H9 (cell line): ENCODE results near the gene BMP5. TPM values are rescaled to one million over a fixed set of nuclear protein-coding genes. Genes with fewer than 3 reads are reported as not detected.

Source experiments
- DNase-seq: peaks from one replicate; pipeline ENCODE4 v3.0.0-alpha.2; 2017
- H2AFZ ChIP-seq: one replicate; pipeline ENCODE4 v1.6.1; 2013; ENCODE audit warnings: mild to moderate bottlenecking, low read length, control low read depth, moderate library complexity
- H2AK5ac ChIP-seq: 2 replicates; pipeline ENCODE4 v1.6.1; 2013; ENCODE audit warnings: low read length, control low read depth, mixed read lengths; ENCODE audit not compliant: insufficient read length
- H2BK120ac ChIP-seq: one replicate; pipeline ENCODE4 v1.6.1; 2013; ENCODE audit warnings: low read depth, mild to moderate bottlenecking, low read length, control low read depth, inconsistent platforms; ENCODE audit not compliant: poor library complexity, severe bottlenecking
- H2BK12ac ChIP-seq: 2 replicates; pipeline ENCODE4 v1.6.1; 2013; ENCODE audit warnings: low read length, control low read depth, mixed read lengths, low read depth; ENCODE audit not compliant: insufficient read length
- H2BK15ac ChIP-seq: 2 replicates; pipeline ENCODE4 v1.6.1; 2013; ENCODE audit warnings: low read depth, low read length, control low read depth
- H2BK20ac ChIP-seq: one replicate; pipeline ENCODE4 v1.6.1; 2013; ENCODE audit warnings: low read depth, mild to moderate bottlenecking, low read length, control low read depth, inconsistent platforms; ENCODE audit not compliant: poor library complexity, severe bottlenecking
- H2BK5ac ChIP-seq: 2 replicates; pipeline ENCODE4 v1.6.1; 2013; ENCODE audit warnings: low read length, control low read depth, mixed read lengths; ENCODE audit not compliant: insufficient read length
- H3K14ac ChIP-seq: 2 replicates; pipeline ENCODE4 v1.6.1; 2013; ENCODE audit warnings: low read length, control low read depth; ENCODE audit not compliant: insufficient read depth
- H3K18ac ChIP-seq: 2 replicates; pipeline ENCODE4 v1.6.1; 2013; ENCODE audit warnings: low read depth, mild to moderate bottlenecking, mixed read lengths, low read length, control low read depth; ENCODE audit not compliant: insufficient read length
- H3K23ac ChIP-seq: 2 replicates; pipeline ENCODE4 v1.6.1; 2013; ENCODE audit warnings: low read length, control low read depth, mixed read lengths, low read depth; ENCODE audit not compliant: insufficient read length
- H3K23me2 ChIP-seq: 2 replicates; pipeline ENCODE4 v1.6.1; 2013; ENCODE audit warnings: low read depth, mild to moderate bottlenecking, mixed read lengths, low read length, control low read depth; ENCODE audit not compliant: insufficient read length, poor library complexity, severe bottlenecking
- H3K27ac ChIP-seq: 2 replicates; pipeline ENCODE4 v1.5.1; 2013; ENCODE audit warnings: low read length, control low read depth, mixed read lengths, low read depth; ENCODE audit not compliant: insufficient read length
- H3K27me3 ChIP-seq: 2 replicates; pipeline ENCODE4 v1.6.1; 2013; ENCODE audit warnings: low read length, control low read depth, inconsistent platforms; ENCODE audit not compliant: insufficient read depth
- H3K4ac ChIP-seq: 2 replicates; pipeline ENCODE4 v1.6.1; 2013; ENCODE audit warnings: low read depth, mild to moderate bottlenecking, control low read depth, inconsistent platforms, low read length, moderate library complexity
- H3K4me1 ChIP-seq: 2 replicates; pipeline ENCODE4 v1.6.1; 2013; ENCODE audit warnings: low read length, control low read depth, inconsistent platforms; ENCODE audit not compliant: insufficient read depth
- H3K4me2 ChIP-seq: 2 replicates; pipeline ENCODE4 v1.6.1; 2013; ENCODE audit warnings: low read length, control low read depth, mixed read lengths; ENCODE audit not compliant: insufficient read length, insufficient read depth
- H3K56ac ChIP-seq: 2 replicates; pipeline ENCODE4 v1.6.1; 2013; ENCODE audit warnings: low read depth, mild to moderate bottlenecking, mixed read lengths, low read length, control low read depth; ENCODE audit not compliant: insufficient read length
- H3K79me1 ChIP-seq: 2 replicates; pipeline ENCODE4 v1.6.1; 2013; ENCODE audit warnings: low read depth, mild to moderate bottlenecking, moderate library complexity, low read length, control low read depth, inconsistent platforms; ENCODE audit not compliant: insufficient read depth, poor library complexity, severe bottlenecking
- H3K79me2 ChIP-seq: 2 replicates; pipeline ENCODE4 v1.6.1; 2013; ENCODE audit warnings: low read length, control low read depth, inconsistent platforms; ENCODE audit not compliant: insufficient read depth
- H3K9ac ChIP-seq: 2 replicates; pipeline ENCODE4 v1.6.1; 2013; ENCODE audit warnings: low read length, control low read depth, mixed read lengths; ENCODE audit not compliant: insufficient read length; ENCODE audit errors: extremely low read depth
- H3K9me3 ChIP-seq: one replicate; pipeline ENCODE4 v1.6.1; 2013; ENCODE audit warnings: low read depth, low read length, inconsistent platforms; ENCODE audit not compliant: control insufficient read depth
- H3T11ph ChIP-seq: one replicate; pipeline ENCODE4 v1.6.1; 2013; ENCODE audit warnings: mild to moderate bottlenecking, low read length, control low read depth, inconsistent platforms
- H4K20me1 ChIP-seq: one replicate; pipeline ENCODE4 v1.6.1; 2013; ENCODE audit not compliant: control insufficient read depth, insufficient read length, insufficient read depth
- H4K5ac ChIP-seq: 2 replicates; pipeline ENCODE4 v1.6.1; 2013; ENCODE audit warnings: low read depth, mild to moderate bottlenecking, mixed read lengths, low read length, control low read depth; ENCODE audit not compliant: insufficient read length
- H4K8ac ChIP-seq: replicated peaks from 2 replicates; pipeline ENCODE4 v1.6.1; 2013; ENCODE audit warnings: low read length, control low read depth, mixed read lengths, low read depth; ENCODE audit not compliant: insufficient read length
- H4K91ac ChIP-seq: 2 replicates; pipeline ENCODE4 v1.6.1; 2013; ENCODE audit warnings: low read depth, mild to moderate bottlenecking, moderate library complexity, mixed read lengths, low read length, control low read depth; ENCODE audit not compliant: insufficient read length
- H3K27ac Mint-ChIP-seq, 3 experiments: 2 replicates in 2 of 3; 3 replicates in 1 of 3; pipeline ENCODE4 v1.8.0; 2020 to 2021; ENCODE audit warnings: mixed read lengths in 3 of 3, mild to moderate bottlenecking in 1 of 3, moderate library complexity in 1 of 3
- H3K27me3 Mint-ChIP-seq: 2 replicates; pipeline ENCODE4 v1.8.0; 2021; ENCODE audit warnings: low read depth, mild to moderate bottlenecking, moderate library complexity, mixed read lengths
- H3K36me3 Mint-ChIP-seq, 3 experiments: 2 replicates in 2 of 3; 3 replicates in 1 of 3; pipeline ENCODE4 v1.8.0; 2020 to 2021; ENCODE audit warnings: low read depth in 3 of 3, mixed read lengths in 3 of 3; ENCODE audit not compliant: insufficient read depth in 1 of 3
- H3K4me1 Mint-ChIP-seq, 2 experiments: 2 replicates each; pipeline ENCODE4 v1.8.0; 2020; ENCODE audit warnings: mixed read lengths in 2 of 2
- H3K4me3 Mint-ChIP-seq, 2 experiments: 2 replicates in 1 of 2; 3 replicates in 1 of 2; pipeline ENCODE4 v1.8.0; 2020 to 2021; ENCODE audit warnings: mild to moderate bottlenecking in 2 of 2, mixed read lengths in 2 of 2, moderate library complexity in 1 of 2
- H3K9me3 Mint-ChIP-seq, 2 experiments: 2 replicates in 1 of 2; 3 replicates in 1 of 2; pipeline ENCODE4 v1.8.0; 2020; ENCODE audit warnings: mild to moderate bottlenecking in 2 of 2, mixed read lengths in 2 of 2, moderate library complexity in 1 of 2
- CTCF ChIP-seq: fragments of 200-600 bp; sonication (generic); conservative IDR thresholded peaks from 3 replicates; pipeline ENCODE4 v1.8.0; 2021; ENCODE audit warnings: antibody characterized with exemption, mild to moderate bottlenecking
- WGBS: extraction: QIAGEN DNeasy Blood & Tissue Kit; methylation state at CpG from one replicate; pipeline ENCODE4 v1.1.7; 2013; ENCODE audit warnings: missing lambda C conversion rate, low lambda C conversion rate, mixed read lengths; ENCODE audit not compliant: insufficient read length; ENCODE audit errors: extremely low coverage; 5-methylcytosine and 5-hydroxymethylcytosine counted together
- total RNA-seq: library from RNA; stranded (reverse); gene quantifications from 2 replicates; pipeline ENCODE4 v1.2.1, GENCODE V29; 2021

BMP5 gene
- total RNA-seq, 1 experiment from 2014 or later = not detected

- Histone ChIP-seq H2BK5ac (no peak overlapping the region), H4K8ac (no peak overlapping the region), H3K4me2 (no peak overlapping the region), H3K79me2 (no peaks in the 10 kb centered on the region), H2AK5ac (no peak overlapping the region), H3K27ac (no peak overlapping the region), H3K23ac (no peak overlapping the region), H3K4me1 (no peaks in the 10 kb centered on the region), H3K14ac (no peak overlapping the region), H2BK20ac (no peak overlapping the region), H3K23me2 (no peaks in the 10 kb centered on the region), H3K79me1 (no peaks in the 10 kb centered on the region), H3K56ac (no peak overlapping the region), H2AFZ (no peak overlapping the region), H3K9ac (no peak overlapping the region), H3K9me3 (no peaks in the 10 kb centered on the region), H3K18ac (no peak overlapping the region), H4K91ac (no peak overlapping the region), H4K20me1 (no peaks in the 10 kb centered on the region), H2BK15ac (no peak overlapping the region), H2BK120ac (no peak overlapping the region), H2BK12ac (no peak overlapping the region), H4K5ac (no peak overlapping the region), H3K4ac (no peak overlapping the region), H3K27me3 (no peaks in the 10 kb centered on the region), H3T11ph (no peak overlapping the region)
- no peak for DNase-seq
- Mint-ChIP-seq H3K4me3 (no peak overlapping the region), H3K27me3 (no peaks in the 10 kb centered on the region), H3K4me1 (peaks cover 6 to 8% of the 10 kb centered on the region in 2 experiments; a peak in 3 of 4 replicates), H3K9me3 (peaks cover 6 to 7% of the 10 kb centered on the region in 2 experiments; a peak in 3 of 5 replicates), H3K27ac (no peak overlapping the region), H3K36me3 (peaks cover 0 to 9% (median 7%) of the 10 kb centered on the region in 3 experiments; a peak in 3 of 7 replicates)
- no CpG with 5 or more reads among the region's 5 CpGs for WGBS
- TF ChIP-seq CTCF = no peak
These were observed 20.8 kb upstream of the BMP5 start for GRCh38 chr6:55895972-55896730.
